HCT116 (cell line): ENCODE results near the gene PAPOLG. TPM values are rescaled to one million over a fixed set of nuclear protein-coding genes. Genes with fewer than 3 reads are reported as not detected.

Experiments used
- ATAC-seq: fragments of 200-7000 bp; cut with Tn5 transposase; 2 replicates; pipeline ENCODE4 v1.9.1; 2020; ENCODE audit warnings: mild to moderate bottlenecking, moderate library complexity
- BruUV-seq: library from RNA; stranded (reverse); fragments of 400-500 nt; replicated peaks from 2 replicates; lab custom pipeline; 2021; lab: Mats Ljungman, UMichigan
- CTCF ChIA-PET: fragments of 300-600 bp; sonication (Branson Sonifier 250); formaldehyde crosslinking; loops from one replicate; lab custom pipeline; 2021; ENCODE audit warnings: antibody characterized with exemption; lab: Charles Lee
- POLR2A ChIA-PET: fragments of 300-600, 350-600 bp; sonication (Branson Sonifier 250); formaldehyde crosslinking; loops from one replicate; lab custom pipeline; 2021; ENCODE audit warnings: antibody characterized with exemption; lab: Charles Lee
- RAD21 ChIA-PET, 2 experiments: fragments of 300-600 bp; sonication (Branson Sonifier 250); formaldehyde crosslinking; loops; one replicate each; lab custom pipeline; 2023; ENCODE audit warnings: low total read pairs in 2 of 2; ENCODE audit not compliant: uncharacterized antibody in 2 of 2, unreplicated experiment in 2 of 2, low non-redundant PET in 1 of 2; lab: Charles Lee
- DNase-seq: peaks from one replicate; pipeline ENCODE4 v3.0.0-alpha.2; 2010; ENCODE audit warnings: low read depth, low spot score
- H2AFZ ChIP-seq: fragments of 200-600 bp; shearing (Covaris generic), sonication (generic); 2 replicates; pipeline ENCODE4 v1.6.1; 2017; ENCODE audit warnings: low read depth, mixed run types, mixed read lengths, antibody characterized with exemption, low read length; ENCODE audit not compliant: poor library complexity, severe bottlenecking
- H3K27ac ChIP-seq: 2 replicates; pipeline ENCODE4 v1.5.1; 2012; ENCODE audit warnings: low read depth, low read length
- H3K27me3 ChIP-seq: fragments of 200-600 bp; sonication (generic); 2 replicates; pipeline ENCODE4 v1.6.1; 2016; ENCODE audit warnings: mixed run types, low read length, mixed read lengths; ENCODE audit not compliant: insufficient read depth
- H3K36me3 ChIP-seq, 2 experiments: fragments of 200-500 bp in 1 of 2; fragments of 200-600 bp in 1 of 2; sonication (Bioruptor generic) in 1 of 2; sonication (generic) in 1 of 2; 2 replicates each; pipeline versions ENCODE4 v1.5.1 to v1.6.1; 2014 to 2016; ENCODE audit warnings: low read length in 2 of 2, inconsistent platforms in 1 of 2, mixed read lengths in 1 of 2, mixed run types in 1 of 2; ENCODE audit not compliant: insufficient read depth in 2 of 2, control insufficient read depth in 1 of 2
- H3K4me1 ChIP-seq, 2 experiments: fragments of 200-600 bp in 1 of 2; sonication (generic) in 1 of 2; 2 replicates each; pipeline versions ENCODE4 v1.5.1 to v1.6.1; 2012 to 2017; ENCODE audit warnings: low read length in 2 of 2, inconsistent platforms in 1 of 2, mild to moderate bottlenecking in 1 of 2, mixed read lengths in 1 of 2, mixed run types in 1 of 2, moderate library complexity in 1 of 2; ENCODE audit not compliant: insufficient read depth in 2 of 2, control insufficient read depth in 1 of 2
- H3K4me2 ChIP-seq: fragments of 200-600 bp; sonication (generic); 2 replicates; pipeline ENCODE4 v1.6.1; 2017; ENCODE audit warnings: mixed run types, low read length, mixed read lengths
- H3K4me3 ChIP-seq, 2 experiments: fragments of 200-600 bp in 1 of 2; sonication (generic) in 1 of 2; replicated peaks in 1 of 2; 2 replicates each; pipeline ENCODE4 v1.5.1; 2011 to 2016; ENCODE audit warnings: low read length in 2 of 2, control low read depth in 1 of 2, low read depth in 1 of 2, mild to moderate bottlenecking in 1 of 2, mixed read lengths in 1 of 2, mixed run types in 1 of 2
- H3K79me2 ChIP-seq: fragments of 200-600 bp; sonication (generic); 2 replicates; pipeline ENCODE4 v1.6.1; 2017; ENCODE audit warnings: mild to moderate bottlenecking, mixed run types, low read length, moderate library complexity, mixed read lengths; ENCODE audit not compliant: insufficient read depth
- H3K9ac ChIP-seq: fragments of 200-600 bp; sonication (generic); 2 replicates; pipeline ENCODE4 v1.6.1; 2016; ENCODE audit warnings: low read length, mixed read lengths
- H3K9me2 ChIP-seq: fragments of 200-600 bp; sonication (generic), shearing (Covaris generic); 2 replicates; pipeline ENCODE4 v1.6.1; 2017; ENCODE audit warnings: mixed run types, mild to moderate bottlenecking, moderate library complexity; ENCODE audit not compliant: insufficient read depth
- H3K9me3 ChIP-seq, 2 experiments: fragments of 200-500 bp in 1 of 2; fragments of 200-600 bp in 1 of 2; sonication (Bioruptor generic) in 1 of 2; sonication (generic) in 1 of 2; 2 replicates each; pipeline ENCODE4 v1.6.1; 2014 to 2017; ENCODE audit warnings: low read length in 2 of 2, mixed read lengths in 2 of 2, inconsistent platforms in 1 of 2, low read depth in 1 of 2, mild to moderate bottlenecking in 1 of 2, mixed run types in 1 of 2, moderate library complexity in 1 of 2; ENCODE audit not compliant: control insufficient read depth in 1 of 2, insufficient read depth in 1 of 2
- H4K20me1 ChIP-seq: fragments of 200-600 bp; sonication (generic), shearing (Covaris generic); 2 replicates; pipeline ENCODE4 v1.6.1; 2017; ENCODE audit warnings: mixed run types, mild to moderate bottlenecking, moderate library complexity; ENCODE audit not compliant: insufficient read depth
- CBX3 ChIP-seq: IDR thresholded peaks from 2 replicates; pipeline ENCODE4 v1.6.1; 2012; ENCODE audit warnings: low read depth
- CTCF ChIP-seq, 3 experiments: fragments of 200-600 bp in 1 of 3; sonication (generic) in 1 of 3; IDR thresholded peaks in 2 of 3; conservative IDR thresholded peaks in 1 of 3; 2 replicates each; pipeline ENCODE4 v1.5.1; 2012 to 2017; ENCODE audit warnings: low read depth in 2 of 3, low read length in 2 of 3, antibody characterized with exemption in 1 of 3, borderline replicate concordance in 1 of 3, control low read depth in 1 of 3, mild to moderate bottlenecking in 1 of 3, mixed read lengths in 1 of 3, mixed run types in 1 of 3, moderate library complexity in 1 of 3; ENCODE audit not compliant: insufficient read depth in 1 of 3
- EGR1 ChIP-seq: IDR thresholded peaks from 2 replicates; pipeline ENCODE4 v1.6.1; 2012; ENCODE audit warnings: low read depth
- EZH2 ChIP-seq: fragments of 200-600 bp; sonication (generic); IDR thresholded peaks from 2 replicates; pipeline ENCODE4 v1.6.1; 2017; ENCODE audit warnings: antibody characterized with exemption, mixed run types
- FOSL1 ChIP-seq: IDR thresholded peaks from 2 replicates; pipeline ENCODE4 v1.6.1; 2012; ENCODE audit warnings: low read depth
- MAX ChIP-seq: IDR thresholded peaks from 2 replicates; pipeline ENCODE4 v1.6.1; 2012
- POLR2A ChIP-seq: IDR thresholded peaks from 2 replicates; pipeline ENCODE4 v1.7.0; 2011; ENCODE audit warnings: borderline replicate concordance; ENCODE audit not compliant: insufficient read depth, insufficient read length; ENCODE audit errors: extremely low read depth
- POLR2AphosphoS5 ChIP-seq: IDR thresholded peaks from 2 replicates; pipeline ENCODE4 v1.6.1; 2011; ENCODE audit warnings: mild to moderate bottlenecking, low read depth, low read length, moderate library complexity
- RAD21 ChIP-seq: IDR thresholded peaks from 2 replicates; pipeline ENCODE4 v1.6.1; 2012; ENCODE audit warnings: low read depth, mild to moderate bottlenecking
- REST ChIP-seq: IDR thresholded peaks from 2 replicates; pipeline ENCODE4 v1.6.1; 2012; ENCODE audit warnings: low read depth
- SIN3A ChIP-seq: IDR thresholded peaks from 2 replicates; pipeline ENCODE4 v1.6.1; 2012; ENCODE audit warnings: low read depth
- SP1 ChIP-seq: IDR thresholded peaks from 2 replicates; pipeline ENCODE4 v1.6.1; 2012; ENCODE audit warnings: low read depth
- SRF ChIP-seq: IDR thresholded peaks from 2 replicates; pipeline ENCODE4 v1.6.1; 2012; ENCODE audit warnings: low read depth
- TCF7L2 ChIP-seq: IDR thresholded peaks from 2 replicates; pipeline ENCODE4 v1.7.0; 2011; ENCODE audit warnings: borderline replicate concordance, inconsistent platforms; ENCODE audit not compliant: insufficient read depth, insufficient read length; ENCODE audit errors: extremely low read depth
- ZBTB33 ChIP-seq: IDR thresholded peaks from 2 replicates; pipeline ENCODE4 v1.6.1; 2011; ENCODE audit warnings: mild to moderate bottlenecking, low read length, moderate library complexity; ENCODE audit not compliant: insufficient replicate concordance; ENCODE audit errors: extremely low read depth
- ZFX ChIP-seq: fragments of 450-650 bp; IDR thresholded peaks from 2 replicates; pipeline ENCODE4 v1.6.1; 2017
- ZNF274 ChIP-seq: fragments of 200-500 bp; sonication (Bioruptor generic); IDR thresholded peaks from 2 replicates; pipeline ENCODE4 v1.6.1; 2014; ENCODE audit warnings: mild to moderate bottlenecking, low read depth, low read length, inconsistent platforms
- intact Hi-C: fragments of 100-400 bp; cut with micrococcal nuclease; formaldehyde crosslinking; loops from 2 replicates; pipeline ENCODE4 v1.10.0; 2022
- total RNA-seq: library from RNA; stranded (reverse); gene quantifications from one replicate; pipeline ENCODE4 v1.2.1, GENCODE V29; 2021; ENCODE audit not compliant: unreplicated experiment
- TF ChIP-seq, protein P1 (sequence below): IDR thresholded peaks from 2 replicates; pipeline ENCODE4 v1.6.1; 2012

PAPOLG gene
- total RNA-seq, 1 experiment from 2014 or later, result 13.2 TPM

GRCh38 chr2:60741576-60741975, 14.5 kb upstream of the PAPOLG start (continued):
- TF ChIP-seq MAX (no peak), RAD21 (no peak), CTCF (IDR thresholded peaks at IDR 0.05 in 2 of 3, conservative IDR thresholded peaks at IDR 0.05 in 1 of 3; ENCODE audit: borderline replicate concordance in 1 of 3, insufficient read depth in 1 of 3, low read depth in 2 of 3, low read length in 2 of 3) (no peak), POLR2AphosphoS5 (no peak), SIN3A (no peak), FOSL1 (no peak)
- TF ChIP-seq, protein P1, sequence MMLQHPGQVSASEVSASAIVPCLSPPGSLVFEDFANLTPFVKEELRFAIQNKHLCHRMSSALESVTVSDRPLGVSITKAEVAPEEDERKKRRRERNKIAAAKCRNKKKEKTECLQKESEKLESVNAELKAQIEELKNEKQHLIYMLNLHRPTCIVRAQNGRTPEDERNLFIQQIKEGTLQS, result no peak
- TF ChIP-seq, all 23 proteins: peak for 0

- Histone ChIP-seq H2AFZ (no peak overlapping the region), H3K4me2 (no peak overlapping the region), H3K4me1 (no peaks in the 10 kb centered on the region), H3K4me3 (no peak overlapping the region), H4K20me1 (no peaks in the 10 kb centered on the region), H3K9ac (no peak overlapping the region), H3K79me2 (no peaks in the 10 kb centered on the region), H3K9me3 (no peaks in the 10 kb centered on the region), H3K9me2 (no peaks in the 10 kb centered on the region), H3K36me3 (no peaks in the 10 kb centered on the region), H3K27me3 (no peaks in the 10 kb centered on the region), H3K27ac (no peak overlapping the region)
- DNase-seq (no peak), ATAC-seq (no peak)
- ChIA-PET RAD21 (no interaction called here), POLR2A (interaction anchor here (2.0 kb wide), 1 partner anchor 13 kb away, joined by 6 read pairs; the partner anchor contains the start of gene PAPOLG), CTCF (no interaction called here)
- intact Hi-C loops, result no loop called here
- no TSS peak for BruUV-seq
- TF ChIP-seq ZBTB33, result no peak
- TF ChIP-seq EZH2, result no peak
- TF ChIP-seq ZFX, result no peak
- TF ChIP-seq SRF, result no peak
- TF ChIP-seq TCF7L2, result no peak
- TF ChIP-seq, protein P1, result no peak
- no peak for TF ChIP-seq SIN3A
- TF ChIP-seq EGR1, result no peak
- TF ChIP-seq FOSL1, result no peak
- TF ChIP-seq POLR2A, result no peak
- no peak for TF ChIP-seq REST
- no peak for TF ChIP-seq ZNF274
- no peak for TF ChIP-seq POLR2AphosphoS5
- no peak for TF ChIP-seq CBX3
- no peak for TF ChIP-seq SP1
Observed at GRCh38 chr2:60742419-60742818, 13.6 kb upstream of the PAPOLG start.
